HG02884 (cell line): ENCODE measurements around the gene ETFB.

Source experiments
- ATAC-seq: cut with Tn5 transposase; IDR thresholded peaks from one replicate; pipeline ENCODE4 v1.9.1; 2021; ENCODE audit warnings: mild to moderate bottlenecking, moderate library complexity; ENCODE audit not compliant: unreplicated experiment

ETFB gene

DNA sequence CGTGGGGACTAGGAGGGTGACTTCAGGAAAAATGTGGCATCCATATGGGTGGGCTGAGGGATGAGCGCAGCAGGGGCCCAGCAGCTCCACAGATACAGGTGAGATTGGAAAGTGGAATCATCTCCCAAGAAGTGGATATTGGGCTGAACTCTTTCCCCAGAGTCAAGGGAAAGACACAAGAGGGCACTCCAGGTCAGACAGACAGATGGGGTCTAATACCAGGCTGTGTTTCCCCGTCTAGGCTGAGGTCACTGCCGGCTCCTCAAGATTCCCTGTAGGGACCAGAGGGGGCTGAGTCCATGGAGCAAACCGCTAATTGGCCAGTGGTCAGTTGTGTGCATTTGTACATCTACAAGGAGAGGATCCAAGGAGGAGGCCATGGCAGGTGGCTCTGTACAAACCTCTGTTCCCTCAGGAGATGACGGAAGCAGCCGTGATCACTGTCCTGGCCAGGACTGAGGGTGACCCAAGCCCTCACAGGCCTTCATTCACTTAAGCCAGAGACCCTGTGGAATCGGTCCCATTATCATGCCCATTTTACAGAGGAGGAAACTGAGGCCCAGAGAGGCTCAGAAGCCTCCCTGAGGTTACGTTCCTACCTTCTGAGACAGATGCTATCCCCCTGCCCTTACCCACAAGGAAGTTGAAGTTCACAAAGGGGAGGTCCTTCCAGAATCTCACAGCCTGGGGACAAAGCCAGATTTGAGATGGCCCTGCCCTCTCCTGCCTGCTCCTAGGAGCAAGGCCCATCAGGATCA is 69.7 kb downstream of the ETFB start:
- no peak for ATAC-seq

DNA sequence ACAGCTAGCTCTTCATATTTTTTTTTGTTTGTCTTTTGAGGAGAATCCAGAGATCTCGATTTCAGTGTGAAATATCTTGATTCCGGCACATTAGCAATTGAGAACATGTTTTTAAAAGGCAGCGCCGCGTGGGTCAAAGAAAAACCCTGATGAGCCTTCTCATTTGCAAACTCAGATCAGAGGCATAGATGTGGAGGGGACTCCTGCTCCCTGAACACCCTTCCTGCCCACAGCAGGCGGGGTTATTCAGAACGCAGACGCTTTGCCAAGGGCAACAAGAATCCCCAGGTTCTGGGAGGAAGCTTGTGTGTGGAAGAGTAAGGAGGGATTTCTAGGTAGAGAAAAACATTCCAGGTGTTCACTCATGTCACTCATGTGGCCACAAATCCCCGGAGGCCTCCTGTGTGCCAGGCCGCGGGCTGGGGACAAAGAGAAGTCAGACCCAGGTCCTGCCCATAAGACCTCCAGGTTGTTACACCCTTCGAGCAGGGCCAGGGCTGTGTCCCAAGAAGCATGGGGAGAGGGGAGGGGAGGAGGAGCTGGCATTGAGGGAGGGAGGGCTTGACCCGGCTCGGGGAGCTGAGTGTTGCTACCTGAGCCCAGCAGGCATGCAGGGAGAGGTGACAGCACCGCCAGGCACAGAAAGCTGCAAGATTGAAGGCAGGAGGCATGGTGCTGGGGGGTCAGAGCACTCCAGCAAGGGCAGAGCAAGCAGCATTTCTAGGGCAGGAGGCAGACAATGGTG is 70.6 kb downstream of the ETFB start:
- no peak for ATAC-seq
